Uterus (tissue), 4 donors: ENCODE measurements around the gene KRT4. TPM values are rescaled to one million over a fixed set of nuclear protein-coding genes. Genes with fewer than 3 reads are reported as not detected.

Experiments
- DNase-seq, 2 donors: peaks; one replicate each; pipeline ENCODE4 v3.0.0-alpha.2; 2019 to 2020
- H3K27ac ChIP-seq, 2 donors: fragments of 200-600 bp; sonication (generic); 1 replicate in 1 of 2; 2 replicates in 1 of 2; pipeline ENCODE4 v1.5.1; 2016 to 2018
- H3K27me3 ChIP-seq, 2 donors: fragments of 200-600 bp; sonication (generic); one replicate each; pipeline ENCODE4 v1.5.1; 2018 to 2019; ENCODE audit warnings: control low read depth in 1 of 2
- H3K36me3 ChIP-seq, 2 donors: fragments of 200-600 bp; sonication (generic); one replicate each; pipeline ENCODE4 v1.5.1; 2019; ENCODE audit warnings: control low read depth in 1 of 2
- H3K4me1 ChIP-seq, 2 donors: fragments of 200-600 bp; sonication (generic); one replicate each; pipeline ENCODE4 v1.5.1; 2018 to 2019; ENCODE audit warnings: control low read depth in 1 of 2
- H3K4me3 ChIP-seq, 2 donors: fragments of 200-600 bp; sonication (generic); 1 replicate in 1 of 2; 2 replicates in 1 of 2; pipeline ENCODE4 v1.5.1; 2018 to 2019; ENCODE audit warnings: mild to moderate bottlenecking in 1 of 2
- H3K9me3 ChIP-seq, 2 donors: fragments of 200-600 bp; sonication (generic); one replicate each; pipeline ENCODE4 v1.5.1; 2019; ENCODE audit warnings: control low read depth in 1 of 2
- POLR2A ChIP-seq, 2 donors: fragments of 450-650 bp; IDR thresholded peaks; one replicate each; pipeline ENCODE4 v1.6.1; 2016; ENCODE audit warnings: antibody characterized with exemption in 2 of 2, mild to moderate bottlenecking in 1 of 2, moderate library complexity in 1 of 2
- intact Hi-C: fragments of 100-400 bp; cut with DNase I; formaldehyde crosslinking; loops from one replicate; pipeline ENCODE4 v1.15.1; 2023; ENCODE audit warnings: low total_unique reads
- total RNA-seq, 4 donors: library from RNA; depleted of rRNA in 3 of 4; stranded (reverse); fragments of >200 nt in 3 of 4; gene quantifications; one replicate each; pipeline versions ENCODE4 v1.1.0 to v1.2.4, GENCODE V29; 2014 to 2023
- TF ChIP-seq, protein P1 (sequence below), 4 experiments: fragments of 200-600 bp in 2 of 4; fragments of 450-650 bp in 2 of 4; sonication (generic) in 2 of 4; IDR thresholded peaks; one replicate each; pipeline ENCODE4 v1.5.1; 2016 to 2019; ENCODE audit warnings: antibody characterized with exemption in 4 of 4, mild to moderate bottlenecking in 2 of 4, moderate library complexity in 1 of 4
- donor health status: DM: yes; HTN: yes; CAD: no.

KRT4 gene
- total RNA-seq, 4 donors from 2014 or later = not detected

DNA sequence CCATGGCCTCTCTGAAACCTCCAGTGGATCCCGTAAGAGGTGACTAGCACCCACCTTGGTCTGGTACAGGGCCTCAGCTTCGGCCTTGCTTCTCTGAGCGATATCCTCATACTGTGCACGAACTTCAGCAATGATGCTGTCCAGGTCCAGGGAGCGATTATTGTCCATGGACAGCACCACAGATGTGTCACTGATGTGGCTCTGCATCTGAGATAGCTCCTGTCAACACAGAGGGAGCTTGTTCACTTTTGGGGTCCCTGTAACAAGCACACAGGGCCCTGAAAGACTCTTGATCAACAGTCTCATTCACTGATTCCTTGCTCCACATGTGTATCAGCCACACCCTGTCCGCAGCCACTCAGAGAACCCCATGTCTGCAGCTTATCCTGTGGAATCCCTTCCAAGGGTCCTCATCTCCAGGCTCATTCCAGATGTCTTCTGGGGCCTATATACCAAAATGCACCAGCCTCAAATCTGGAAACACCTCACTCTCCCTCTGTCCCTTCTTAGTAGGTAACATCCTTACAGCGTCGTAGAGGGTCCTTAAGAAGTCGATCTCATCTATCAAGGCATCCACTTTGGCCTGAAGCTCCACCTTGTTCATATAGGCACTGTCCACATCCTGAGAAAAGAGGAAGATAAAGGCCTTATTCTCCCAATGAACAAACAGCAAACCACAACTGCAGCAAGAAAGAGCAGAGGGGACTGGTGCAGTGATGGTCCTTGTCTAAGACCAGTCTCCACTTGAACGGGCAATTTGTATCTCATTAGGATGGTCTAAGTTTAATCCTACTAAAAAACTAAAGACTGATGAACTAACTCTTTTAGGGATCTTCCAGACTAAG lies 21.5 kb downstream of the KRT4 start:
- no peak for DNase-seq
- no peaks in the 10 kb centered on the region for H3K4me1 ChIP-seq
- no peaks in the 10 kb centered on the region for H3K9me3 ChIP-seq
- no peaks in the 10 kb centered on the region for H3K27me3 ChIP-seq
- no peak overlapping the region for H3K27ac ChIP-seq
- H3K36me3 ChIP-seq = no peaks in the 10 kb centered on the region
- intact Hi-C loops = no loop called here
- H3K4me3 ChIP-seq = no peak overlapping the region
- TF ChIP-seq, protein P1, sequence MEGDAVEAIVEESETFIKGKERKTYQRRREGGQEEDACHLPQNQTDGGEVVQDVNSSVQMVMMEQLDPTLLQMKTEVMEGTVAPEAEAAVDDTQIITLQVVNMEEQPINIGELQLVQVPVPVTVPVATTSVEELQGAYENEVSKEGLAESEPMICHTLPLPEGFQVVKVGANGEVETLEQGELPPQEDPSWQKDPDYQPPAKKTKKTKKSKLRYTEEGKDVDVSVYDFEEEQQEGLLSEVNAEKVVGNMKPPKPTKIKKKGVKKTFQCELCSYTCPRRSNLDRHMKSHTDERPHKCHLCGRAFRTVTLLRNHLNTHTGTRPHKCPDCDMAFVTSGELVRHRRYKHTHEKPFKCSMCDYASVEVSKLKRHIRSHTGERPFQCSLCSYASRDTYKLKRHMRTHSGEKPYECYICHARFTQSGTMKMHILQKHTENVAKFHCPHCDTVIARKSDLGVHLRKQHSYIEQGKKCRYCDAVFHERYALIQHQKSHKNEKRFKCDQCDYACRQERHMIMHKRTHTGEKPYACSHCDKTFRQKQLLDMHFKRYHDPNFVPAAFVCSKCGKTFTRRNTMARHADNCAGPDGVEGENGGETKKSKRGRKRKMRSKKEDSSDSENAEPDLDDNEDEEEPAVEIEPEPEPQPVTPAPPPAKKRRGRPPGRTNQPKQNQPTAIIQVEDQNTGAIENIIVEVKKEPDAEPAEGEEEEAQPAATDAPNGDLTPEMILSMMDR (IDR thresholded peaks at IDR 0.05) = no peak
- no peak for TF ChIP-seq POLR2A (IDR thresholded peaks at IDR 0.05)

- no peaks in the 10 kb centered on the region for H3K27me3 ChIP-seq
- no peak overlapping the region for H3K27ac ChIP-seq
- no peaks in the 10 kb centered on the region for H3K4me1 ChIP-seq
- no peaks in the 10 kb centered on the region for H3K9me3 ChIP-seq
- DNase-seq = no peak
- no peak for TF ChIP-seq POLR2A (IDR thresholded peaks at IDR 0.05)
- TF ChIP-seq, protein P1 (IDR thresholded peaks at IDR 0.05) = no peak
- H3K36me3 ChIP-seq = no peaks in the 10 kb centered on the region
- intact Hi-C loops = no loop called here
- no peak overlapping the region for H3K4me3 ChIP-seq
Observed at GRCh38 chr12:52791271-52792184, 22.4 kb downstream of the KRT4 start.

DNA sequence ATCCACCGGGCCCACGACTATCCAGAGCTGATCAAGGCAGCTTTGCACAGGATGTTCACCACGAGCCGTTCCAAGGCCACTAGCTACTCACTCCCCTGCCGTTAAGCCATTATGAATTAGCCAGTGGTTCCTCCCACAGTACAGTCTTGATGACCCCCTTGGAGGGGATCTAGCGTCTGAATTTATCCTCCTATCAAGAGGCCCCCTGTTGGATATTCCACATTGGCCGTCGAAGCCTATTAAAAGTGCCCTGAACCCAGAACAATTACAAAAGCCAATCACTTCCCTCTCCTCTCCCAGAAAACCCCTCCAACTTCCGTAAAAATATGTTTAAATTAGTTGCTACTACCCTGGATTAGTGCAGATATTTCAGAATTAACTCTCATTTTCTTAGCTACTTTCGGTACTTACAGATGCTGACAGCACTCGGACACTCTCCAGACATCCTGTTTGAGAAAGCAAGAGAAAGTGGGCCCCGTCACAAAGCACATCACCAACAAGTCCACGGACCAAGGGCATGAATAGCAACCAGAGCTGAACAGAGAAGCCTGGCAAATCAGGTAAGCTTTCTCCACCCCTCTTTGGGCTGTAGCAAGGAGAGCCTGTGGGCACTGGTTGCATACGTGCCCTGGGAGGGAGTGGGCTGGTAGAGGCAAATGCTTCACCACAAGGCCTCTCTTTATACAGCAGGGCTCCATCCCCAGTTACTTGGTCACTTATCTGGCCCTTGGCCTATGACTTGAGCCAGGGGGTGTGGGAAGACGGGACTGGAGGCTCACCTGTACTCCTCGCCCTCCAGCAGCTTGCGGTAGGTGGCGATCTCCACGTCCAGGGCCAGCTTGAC lies 23.3 kb downstream of the KRT4 start:
- no peaks in the 10 kb centered on the region for H3K4me1 ChIP-seq
- TF ChIP-seq, protein P1 (IDR thresholded peaks at IDR 0.05) = no peak
- TF ChIP-seq POLR2A (IDR thresholded peaks at IDR 0.05) = no peak
- H3K36me3 ChIP-seq = no peaks in the 10 kb centered on the region
- no peak overlapping the region for H3K27ac ChIP-seq
- no peaks in the 10 kb centered on the region for H3K9me3 ChIP-seq
- intact Hi-C loops = no loop called here
- DNase-seq = no peak
- H3K4me3 ChIP-seq = no peak overlapping the region
- no peaks in the 10 kb centered on the region for H3K27me3 ChIP-seq

DNA sequence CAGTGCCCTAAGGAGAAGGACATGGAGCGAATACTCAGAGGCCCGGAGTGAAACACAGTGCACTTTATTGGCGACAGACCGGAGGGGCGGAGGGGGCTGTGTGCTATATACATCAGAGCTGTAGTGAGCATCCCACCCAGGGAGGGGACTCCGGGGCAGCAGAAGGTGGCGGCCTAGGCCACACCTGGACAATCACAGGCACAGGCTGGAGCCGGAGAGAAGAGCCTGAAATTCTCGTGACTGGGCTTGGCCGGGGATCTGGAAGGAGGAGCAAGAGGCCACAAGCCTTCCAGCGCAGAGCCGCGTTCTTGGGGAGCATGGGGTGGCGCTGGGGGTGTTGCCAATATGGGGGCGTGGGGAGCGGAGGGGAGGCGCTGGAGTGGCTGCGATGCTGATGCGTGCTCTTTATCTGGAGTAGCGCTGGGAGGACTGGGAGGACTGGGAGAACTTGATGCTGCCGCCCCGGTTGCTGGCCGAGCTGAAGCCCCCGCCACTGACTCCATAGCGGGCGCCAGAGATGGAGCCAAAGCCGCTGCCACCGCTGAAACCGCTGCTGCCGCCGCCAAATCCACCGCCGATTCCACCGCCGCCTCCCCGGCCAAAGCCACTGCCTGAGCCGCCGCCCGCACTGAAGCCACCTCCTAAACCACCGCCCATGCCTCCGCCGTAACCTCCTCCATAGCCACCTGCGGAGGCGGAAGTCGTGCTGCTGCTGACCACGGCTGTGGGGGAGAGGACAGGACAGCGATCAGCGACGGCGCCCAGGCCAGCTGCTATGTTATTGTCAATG lies 24.1 kb downstream of the KRT4 start:
- H3K9me3 ChIP-seq = no peaks in the 10 kb centered on the region
- no peaks in the 10 kb centered on the region for H3K36me3 ChIP-seq
- DNase-seq = no peak
- no peak overlapping the region for H3K27ac ChIP-seq
- H3K4me1 ChIP-seq = no peaks in the 10 kb centered on the region
- no peak overlapping the region for H3K4me3 ChIP-seq
- H3K27me3 ChIP-seq = no peaks in the 10 kb centered on the region
- TF ChIP-seq, protein P1 (IDR thresholded peaks at IDR 0.05) = no peak
- TF ChIP-seq POLR2A (IDR thresholded peaks at IDR 0.05) = no peak
- intact Hi-C loops = no loop called here
